Thymus (tissue), 11 donors: ENCODE measurements around the gene ATP1A3. TPM values are rescaled to one million over a fixed set of nuclear protein-coding genes. Genes with fewer than 3 reads are reported as not detected.

Source experiments
- DNase-seq, 9 donors: peaks; one replicate each; pipeline ENCODE4 v3.0.0-alpha.2; 2013; ENCODE audit warnings: low spot score in 9 of 9, low read depth in 6 of 9, missing footprints in 1 of 9
- H3K27ac ChIP-seq, 2 donors: one replicate each; pipeline ENCODE4 v1.5.1; 2013; ENCODE audit warnings: control low read depth in 1 of 2, low read depth in 1 of 2, low read length in 1 of 2, mild to moderate bottlenecking in 1 of 2, moderate library complexity in 1 of 2
- H3K27me3 ChIP-seq, 2 donors: one replicate each; pipeline ENCODE4 v1.5.1; 2013; ENCODE audit warnings: low read length in 1 of 2; ENCODE audit not compliant: control insufficient read depth in 2 of 2, insufficient read depth in 1 of 2
- H3K36me3 ChIP-seq, 2 donors: one replicate each; pipeline ENCODE4 v1.5.1; 2013; ENCODE audit warnings: low read length in 1 of 2, mild to moderate bottlenecking in 1 of 2, moderate library complexity in 1 of 2; ENCODE audit not compliant: control insufficient read depth in 2 of 2, insufficient read depth in 2 of 2
- H3K4me1 ChIP-seq, 2 donors: one replicate each; pipeline ENCODE4 v1.5.1; 2013; ENCODE audit warnings: low read length in 2 of 2; ENCODE audit not compliant: control insufficient read depth in 2 of 2, insufficient read depth in 2 of 2
- H3K4me3 ChIP-seq, 2 donors: one replicate each; pipeline ENCODE4 v1.5.1; 2013; ENCODE audit warnings: low read length in 2 of 2, control low read depth in 1 of 2, mild to moderate bottlenecking in 1 of 2
- H3K9me3 ChIP-seq, 2 donors: one replicate each; pipeline ENCODE4 v1.5.1; 2013; ENCODE audit warnings: low read length in 1 of 2, mild to moderate bottlenecking in 1 of 2; ENCODE audit not compliant: control insufficient read depth in 2 of 2, insufficient read depth in 1 of 2
- WGBS: extraction: QIAGEN DNeasy Blood & Tissue Kit; methylation state at CpG from one replicate; pipeline ENCODE4 v1.1.7; 2013; 5-methylcytosine and 5-hydroxymethylcytosine counted together
- polyA plus RNA-seq: library from polyadenylated mRNA; stranded (reverse); fragments of 200-250 nt; gene quantifications from one replicate; pipeline ENCODE4 v1.2.3, GENCODE V29; 2013
- total RNA-seq: library from RNA; stranded (reverse); fragments of 120-200 nt; gene quantifications from one replicate; pipeline ENCODE4 v1.2.4, GENCODE V29; 2013
- donor health status: healthy.

The ATP1A3 gene
- total and polyA plus RNA-seq, 2 donors = 1.2 to 2.6 TPM

- WGBS = 92% methylated on average over 8 of the region's 8 CpGs
- no peak overlapping the region for H3K4me3 ChIP-seq
- peaks cover 0 to 22% of the 10 kb centered on the region in 2 donors for H3K4me1 ChIP-seq
- no peak for DNase-seq
- no peaks in the 10 kb centered on the region for H3K36me3 ChIP-seq
- H3K27me3 ChIP-seq = peaks cover 24 to 89% of the 10 kb centered on the region in 2 donors
- H3K27ac ChIP-seq = no peak overlapping the region
- no peaks in the 10 kb centered on the region for H3K9me3 ChIP-seq
Observed at GRCh38 chr19:41936416-41936850, 57.6 kb downstream of the ATP1A3 start.

- WGBS = 62% methylated on average over 26 of the region's 26 CpGs
- no peak overlapping the region for H3K4me3 ChIP-seq
- no peaks in the 10 kb centered on the region for H3K9me3 ChIP-seq
- H3K27ac ChIP-seq = no peak overlapping the region
- peaks cover 21 to 89% of the 10 kb centered on the region in 2 donors for H3K27me3 ChIP-seq
- H3K4me1 ChIP-seq = peaks cover 0 to 24% of the 10 kb centered on the region in 2 donors
- no peaks in the 10 kb centered on the region for H3K36me3 ChIP-seq
- DNase-seq = no peak
Observed at GRCh38 chr19:41935760-41936415, 58.1 kb downstream of the ATP1A3 start.

GRCh38 chr19:41934849-41935374 is 59.1 kb downstream of the ATP1A3 start:
- H3K36me3 ChIP-seq = no peaks in the 10 kb centered on the region
- H3K27ac ChIP-seq = no peak overlapping the region
- no peaks in the 10 kb centered on the region for H3K9me3 ChIP-seq
- DNase-seq = peak in 5 of 9 donors; percentile 63 to 81 (median 67)
- no peak overlapping the region for H3K4me3 ChIP-seq
- 46% methylated on average over 7 of the region's 7 CpGs for WGBS
- peaks cover 8 to 28% of the 10 kb centered on the region in 2 donors for H3K4me1 ChIP-seq
- peaks cover 23 to 89% of the 10 kb centered on the region in 2 donors for H3K27me3 ChIP-seq

- Histone ChIP-seq H3K36me3 (no peaks in the 10 kb centered on the region), H3K27ac (no peak overlapping the region), H3K9me3 (no peaks in the 10 kb centered on the region), H3K4me1 (peaks cover 14 to 36% of the 10 kb centered on the region in 2 donors), H3K4me3 (no peak overlapping the region), H3K27me3 (peaks cover 25 to 90% of the 10 kb centered on the region in 2 donors)
- 71% methylated on average over 7 of the region's 7 CpGs for WGBS
- no peak for DNase-seq
Observed at GRCh38 chr19:41933693-41934426, 60.2 kb downstream of the ATP1A3 start.

GRCh38 chr19:41932720-41933332 is 61.2 kb downstream of the ATP1A3 start:
- 89% methylated on average over 29 of the region's 29 CpGs for WGBS
- Histone ChIP-seq H3K9me3 (peaks cover 0 to 1% of the 10 kb centered on the region in 2 donors), H3K4me1 (peaks cover 14 to 43% of the 10 kb centered on the region in 2 donors), H3K36me3 (no peaks in the 10 kb centered on the region), H3K4me3 (no peak overlapping the region), H3K27me3 (peaks cover 35 to 96% of the 10 kb centered on the region in 2 donors), H3K27ac (no peak overlapping the region)
- no peak for DNase-seq

GRCh38 chr19:41932259-41932719 is 61.7 kb downstream of the ATP1A3 start:
- H3K27me3 ChIP-seq = peaks cover 37 to 96% of the 10 kb centered on the region in 2 donors
- H3K9me3 ChIP-seq = peaks cover 0 to 1% of the 10 kb centered on the region in 2 donors
- no peaks in the 10 kb centered on the region for H3K36me3 ChIP-seq
- peaks cover 14 to 45% of the 10 kb centered on the region in 2 donors for H3K4me1 ChIP-seq
- 77% methylated on average over 11 of the region's 11 CpGs for WGBS
- no peak overlapping the region for H3K4me3 ChIP-seq
- no peak overlapping the region for H3K27ac ChIP-seq
- DNase-seq = no peak

GRCh38 chr19:41930926-41931592 is 63.0 kb downstream of the ATP1A3 start:
- no peak overlapping the region for H3K4me3 ChIP-seq
- peak in 1 of 9 donors; percentile 45 for DNase-seq
- H3K27ac ChIP-seq = no peak overlapping the region
- no peaks in the 10 kb centered on the region for H3K36me3 ChIP-seq
- H3K27me3 ChIP-seq = peaks cover 45 to 96% of the 10 kb centered on the region in 2 donors
- peaks cover 14 to 45% of the 10 kb centered on the region in 2 donors for H3K4me1 ChIP-seq
- peaks cover 0 to 1% of the 10 kb centered on the region in 2 donors for H3K9me3 ChIP-seq
- WGBS = 29% methylated on average over 17 of the region's 17 CpGs

- 20% methylated on average over 7 of the region's 7 CpGs for WGBS
- H3K4me3 ChIP-seq = no peak overlapping the region
- DNase-seq = peak in 1 of 9 donors; percentile 57
- H3K36me3 ChIP-seq = no peaks in the 10 kb centered on the region
- H3K27me3 ChIP-seq = peaks cover 42 to 96% of the 10 kb centered on the region in 2 donors
- H3K27ac ChIP-seq = no peak overlapping the region
- peaks cover 14 to 45% of the 10 kb centered on the region in 2 donors for H3K4me1 ChIP-seq
- peaks cover 0 to 1% of the 10 kb centered on the region in 2 donors for H3K9me3 ChIP-seq
Observed at GRCh38 chr19:41930322-41930722, 63.7 kb downstream of the ATP1A3 start.
